Stimulated activated CD8-positive, alpha-beta memory T cell treated with anti-CD3 and anti-CD28 coated beads, Interleukin-15, amount 100 ng/mL, for 1 hour (primary cell): ENCODE data around the gene EDN3.

Source experiments
- DNase-seq: peaks from one replicate; pipeline ENCODE4 v3.0.0-alpha.2; 2020; ENCODE audit warnings: low read depth

Gene EDN3

DNA sequence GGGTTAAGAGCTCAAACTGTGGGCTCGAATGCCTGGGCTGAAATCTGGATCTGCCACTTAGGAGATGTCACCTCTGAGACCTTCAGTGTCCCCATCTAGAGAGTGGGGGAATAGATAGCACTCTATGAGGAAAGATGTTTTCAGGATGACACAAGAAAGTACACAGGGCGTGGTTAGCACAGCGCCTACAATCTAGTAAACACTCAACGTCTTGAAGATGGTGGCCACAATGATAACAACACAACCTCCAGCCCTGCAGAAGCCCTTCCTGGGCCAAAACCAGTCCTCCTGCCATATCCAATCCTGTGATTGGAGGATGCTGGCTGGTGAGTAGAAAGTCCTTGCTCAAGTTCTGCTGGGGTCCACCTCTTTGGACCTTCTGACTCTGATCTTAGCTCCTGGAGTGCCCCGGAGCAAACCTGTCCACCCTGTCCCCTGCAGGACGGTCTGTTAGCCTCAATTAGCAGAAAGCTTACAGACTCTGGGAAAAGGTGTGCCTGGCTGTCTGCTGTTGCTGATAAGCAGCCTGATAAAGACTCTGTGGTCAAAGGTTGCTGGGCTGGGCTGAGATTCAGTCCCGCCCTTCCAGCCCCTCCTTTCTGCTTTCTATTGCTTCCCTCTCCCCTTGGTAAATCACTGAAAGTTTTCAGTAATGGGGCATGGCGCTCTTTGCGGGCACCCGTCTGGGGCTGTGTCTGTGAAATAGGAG lies 8.2 kb downstream of the EDN3 start:
- DNase-seq: no peak

GRCh38 chr20:59309218-59309617 lies 8.8 kb downstream of the EDN3 start:
- DNase-seq: no peak

DNA sequence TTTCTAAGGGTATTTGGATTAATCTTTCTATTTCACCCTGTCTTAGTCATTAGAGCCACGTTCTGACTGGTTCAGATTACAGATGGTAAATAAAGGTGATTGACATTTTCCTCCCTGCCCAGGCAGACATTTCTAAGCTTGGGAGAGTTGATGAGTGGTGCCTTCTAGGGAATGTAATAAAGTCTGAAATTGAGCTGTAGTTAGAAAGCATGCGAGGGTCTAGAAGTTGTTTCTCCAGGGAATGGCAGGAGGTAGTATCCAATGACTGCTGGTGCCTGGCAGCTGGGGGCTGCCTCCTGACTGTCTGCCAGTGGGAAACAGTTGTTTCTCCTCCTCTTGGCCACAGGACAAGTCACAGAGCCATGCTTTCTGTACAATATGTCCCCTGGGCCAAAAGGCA lies 14.6 kb downstream of the EDN3 start:
- DNase-seq: no peak

DNA sequence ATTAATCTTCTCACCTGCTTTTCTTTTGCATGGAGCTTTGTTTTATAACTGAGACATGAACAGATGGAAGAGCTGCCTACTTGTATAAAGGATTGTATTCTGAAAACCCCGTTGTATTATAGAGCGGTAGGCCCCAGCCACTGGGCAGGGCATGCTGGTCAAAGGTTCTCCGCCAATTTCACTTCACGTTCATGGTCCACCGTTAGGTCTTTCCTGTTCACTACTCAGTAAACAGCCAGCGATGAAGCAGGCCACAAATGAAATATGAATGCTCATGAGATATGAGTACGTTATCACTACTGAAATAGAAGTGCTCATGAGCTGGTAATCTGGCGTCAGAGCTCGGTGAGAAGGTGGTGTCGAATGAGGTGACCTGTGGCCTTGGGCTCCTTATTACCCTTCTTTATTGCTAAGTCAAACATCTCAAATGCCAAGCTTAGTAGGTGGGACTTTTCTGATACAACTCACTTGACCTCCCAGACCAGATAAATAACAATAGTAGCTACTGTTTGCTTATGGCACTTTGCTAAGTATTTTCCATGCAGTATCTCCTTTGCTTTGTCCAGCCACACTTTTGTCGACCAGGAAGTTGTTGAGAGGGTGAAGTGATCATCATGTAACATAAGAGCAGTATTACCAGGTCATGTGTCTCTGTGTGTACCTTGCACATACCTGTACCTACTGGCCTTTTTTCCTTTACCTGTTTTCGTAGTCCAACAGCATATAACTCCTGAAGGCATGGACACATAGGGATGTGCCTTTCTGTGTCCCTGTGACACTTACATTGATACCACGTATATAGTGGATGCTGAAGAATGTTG lies 16.7 kb downstream of the EDN3 start:
- no peak for DNase-seq

GRCh38 chr20:59318201-59318790 lies 17.9 kb downstream of the EDN3 start:
- no peak for DNase-seq

GRCh38 chr20:59318803-59319202 lies 18.4 kb downstream of the EDN3 start:
- DNase-seq: no peak

DNA sequence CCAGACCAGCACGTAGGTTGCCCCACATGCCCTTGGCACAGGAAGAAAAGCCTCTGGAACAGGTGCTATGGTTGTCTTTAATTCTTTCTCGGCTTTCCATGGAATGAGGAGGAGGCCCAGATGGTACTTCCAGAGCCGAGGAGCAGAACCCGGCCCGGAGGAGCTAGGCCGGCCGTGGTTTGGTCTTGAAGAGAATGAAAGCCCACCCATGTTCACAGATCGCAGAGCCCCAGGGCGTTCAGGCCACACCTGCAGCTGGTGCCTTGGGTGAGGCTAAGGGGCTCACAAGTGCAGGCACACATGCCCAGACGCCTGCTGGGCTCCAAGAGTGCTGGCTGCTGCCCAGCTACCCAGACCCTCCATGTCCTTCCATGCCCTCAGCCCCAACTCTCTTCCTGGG lies 20.0 kb downstream of the EDN3 start:
- no peak for DNase-seq

- no peak for DNase-seq
Measured at GRCh38 chr20:59320854-59321647, 20.6 kb downstream of the EDN3 start.

- no peak for DNase-seq
Measured at GRCh38 chr20:59322081-59322480, 21.7 kb downstream of the EDN3 start.

GRCh38 chr20:59322585-59323454 lies 22.4 kb downstream of the EDN3 start:
- no peak for DNase-seq

DNA sequence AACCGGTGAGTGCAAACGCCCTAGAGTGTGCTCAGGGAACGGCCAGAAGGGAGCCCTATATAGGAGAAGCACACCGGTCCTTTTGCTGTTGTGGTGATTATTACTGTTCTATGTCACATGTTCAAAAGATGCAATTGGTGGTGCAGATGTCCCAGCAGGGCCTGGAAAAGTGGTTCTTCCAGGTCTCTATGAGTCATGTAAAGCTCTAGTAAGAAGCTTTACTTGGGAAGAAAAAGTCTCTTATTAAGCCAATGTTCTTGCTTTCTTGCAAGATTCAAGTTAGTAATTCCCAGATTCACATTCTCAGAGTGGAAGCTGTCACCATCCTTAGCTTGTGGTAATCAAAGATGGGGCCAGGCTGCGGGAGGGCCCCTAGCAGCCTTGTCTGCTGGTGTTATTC lies 23.3 kb downstream of the EDN3 start:
- DNase-seq: no peak

DNA sequence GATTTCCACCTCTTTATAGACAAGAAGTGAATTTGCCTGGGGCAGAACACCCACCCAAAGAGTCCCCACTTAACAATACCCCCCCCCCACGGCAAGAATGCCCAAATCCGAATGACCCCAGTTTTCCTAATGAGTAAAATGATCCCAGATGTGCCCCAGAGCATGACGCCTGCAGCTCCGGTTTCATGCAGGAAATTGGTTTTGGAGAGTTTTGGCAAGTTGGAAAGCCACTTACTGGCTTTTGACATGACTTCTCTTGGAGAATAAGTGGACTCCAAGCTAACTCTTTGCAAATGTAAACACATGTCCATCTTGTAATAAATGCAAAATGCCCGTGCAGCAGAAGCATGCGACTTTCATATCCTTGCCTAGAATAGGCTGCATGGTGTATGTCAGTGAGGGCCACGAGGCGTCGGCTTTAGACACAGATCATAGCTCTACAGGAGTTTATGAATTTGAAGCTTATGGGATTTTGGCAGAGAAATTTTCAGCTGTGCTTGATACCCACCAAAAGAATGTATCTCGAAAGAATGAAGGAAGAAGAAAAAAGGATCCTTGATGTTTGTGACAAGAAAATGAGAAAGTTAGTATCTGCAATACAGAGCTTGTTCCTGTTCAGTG lies 24.2 kb downstream of the EDN3 start:
- DNase-seq: no peak

DNA sequence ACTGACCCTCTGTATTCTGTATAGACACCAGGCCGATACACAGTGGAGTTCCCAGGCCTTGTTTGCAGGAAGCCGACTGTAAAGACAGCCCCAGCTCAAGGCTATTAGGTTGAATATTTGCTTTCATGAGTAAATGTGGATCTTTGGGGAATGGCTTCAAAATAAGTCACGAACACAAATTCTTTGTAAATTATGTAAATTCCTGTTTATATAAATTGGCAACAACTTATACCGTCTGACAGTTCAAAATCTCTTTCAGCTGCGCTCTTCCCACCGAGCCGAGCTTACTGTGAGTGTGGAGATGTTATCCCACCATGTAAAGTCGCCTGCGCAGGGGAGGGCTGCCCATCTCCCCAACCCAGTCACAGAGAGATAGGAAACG lies 24.7 kb downstream of the EDN3 start:
- DNase-seq: no peak

GRCh38 chr20:59326188-59326587 lies 25.8 kb downstream of the EDN3 start:
- no peak for DNase-seq

GRCh38 chr20:59328071-59328470 lies 27.7 kb downstream of the EDN3 start:
- no peak for DNase-seq

GRCh38 chr20:59331721-59332329 lies 31.4 kb downstream of the EDN3 start:
- no peak for DNase-seq

DNA sequence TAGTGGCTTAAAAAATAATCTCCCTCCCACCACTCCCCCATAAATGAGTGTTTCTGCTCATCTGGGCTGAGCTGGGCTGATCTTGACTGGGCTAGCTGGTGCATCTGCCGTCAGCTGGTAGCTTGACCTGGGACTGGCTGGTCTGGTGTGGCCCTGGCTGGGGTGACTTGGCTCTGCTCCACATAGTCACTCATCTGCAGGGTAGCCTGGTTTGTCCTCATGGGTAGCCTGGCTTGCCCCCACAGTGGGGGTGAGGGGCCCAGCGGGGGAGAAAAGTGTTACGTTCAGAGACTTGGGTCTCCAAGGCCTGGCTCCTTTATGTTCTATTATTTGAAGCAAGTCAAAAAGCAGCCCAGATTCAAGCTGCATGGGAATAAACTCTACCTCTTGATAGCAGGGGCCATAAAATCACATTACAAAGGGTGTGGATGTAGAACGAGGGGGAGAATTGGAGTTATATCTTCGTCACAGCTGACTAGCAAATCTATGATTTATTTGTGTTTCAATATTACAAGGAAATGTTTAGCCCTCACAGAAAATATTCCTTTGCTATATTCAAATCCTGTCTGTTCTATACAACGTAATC lies 32.9 kb downstream of the EDN3 start:
- DNase-seq: no peak

DNA sequence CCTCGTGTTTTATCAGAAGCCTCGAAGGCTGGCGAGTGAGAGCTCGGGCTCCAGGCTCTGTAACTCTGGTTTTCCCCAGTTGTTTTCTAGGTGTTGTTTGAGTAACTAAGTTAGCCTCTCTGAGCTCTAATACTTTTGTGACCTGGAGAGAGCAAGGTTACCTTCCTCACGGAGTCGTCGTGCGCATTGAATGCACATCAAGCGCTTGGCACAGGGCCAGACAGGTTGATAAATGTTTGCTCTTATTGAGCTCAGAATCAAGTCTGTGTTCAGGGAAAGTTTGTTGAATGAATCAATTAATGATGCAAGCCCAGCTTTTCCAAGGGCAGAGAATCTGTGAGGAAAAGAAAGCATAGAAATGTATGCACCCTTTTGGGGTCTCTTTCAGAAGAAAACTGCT lies 33.5 kb downstream of the EDN3 start:
- no peak for DNase-seq

- DNase-seq: no peak
Measured at GRCh38 chr20:59334651-59335300, 34.4 kb downstream of the EDN3 start.

GRCh38 chr20:59335377-59335776 lies 35.0 kb downstream of the EDN3 start:
- no peak for DNase-seq
